Endothelial cell of umbilical vein (primary cell): ENCODE measurements around the gene SULT1C3. TPM values are rescaled to one million over a fixed set of nuclear protein-coding genes. Genes with fewer than 3 reads are reported as not detected.

ENCODE experiments used
- BruUV-seq: library from RNA; stranded (reverse); fragments of 400-500 nt; replicated peaks from 2 replicates; lab custom pipeline; 2021; lab: Mats Ljungman, UMichigan
- CTCF ChIA-PET: fragments of 300-600, 350-600 bp; sonication (Branson Sonifier 250); formaldehyde crosslinking; loops from one replicate; lab custom pipeline; 2021; ENCODE audit warnings: antibody characterized with exemption, inconsistent platforms; lab: Charles Lee
- POLR2A ChIA-PET: fragments of 300-600, 350-600 bp; sonication (Branson Sonifier 250); formaldehyde crosslinking; loops from one replicate; lab custom pipeline; 2021; ENCODE audit warnings: antibody characterized with exemption, inconsistent platforms; lab: Charles Lee
- DNase-seq: peaks from one replicate; pipeline ENCODE4 v3.0.0-alpha.2; 2011; ENCODE audit warnings: low read depth, low spot score
- FAIRE-seq: peaks from 2 replicates; lab custom pipeline; 2011; peaks lifted over from hg19 to GRCh38; lab: Jason Lieb, UNC
- H2AFZ ChIP-seq: 2 replicates; pipeline ENCODE4 v1.6.0; 2012; ENCODE audit warnings: low read depth, low read length, control low read depth, inconsistent platforms
- H3K27ac ChIP-seq: 2 replicates; pipeline ENCODE4 v1.5.1; 2011; ENCODE audit warnings: low read depth, mild to moderate bottlenecking, control low read depth, low read length, moderate library complexity; ENCODE audit not compliant: insufficient read depth
- H3K27me3 ChIP-seq, 2 experiments: 2 replicates each; pipeline versions ENCODE4 v1.6.0 to v1.6.1; 2011; ENCODE audit warnings: low read length in 2 of 2, mixed read lengths in 1 of 2; ENCODE audit not compliant: control insufficient read depth in 2 of 2, insufficient read depth in 2 of 2
- H3K36me3 ChIP-seq, 2 experiments: 2 replicates in 1 of 2; 3 replicates in 1 of 2; pipeline ENCODE4 v1.5.1; 2011; ENCODE audit warnings: low read length in 2 of 2, mild to moderate bottlenecking in 1 of 2, moderate library complexity in 1 of 2; ENCODE audit not compliant: control insufficient read depth in 2 of 2, insufficient read depth in 2 of 2; ENCODE audit errors: extremely low read depth in 1 of 2
- H3K4me1 ChIP-seq: 3 replicates; pipeline ENCODE4 v1.5.1; 2011; ENCODE audit warnings: mild to moderate bottlenecking, low read length; ENCODE audit not compliant: control insufficient read depth, insufficient read depth; ENCODE audit errors: extremely low read depth
- H3K4me2 ChIP-seq: 2 replicates; pipeline ENCODE4 v1.6.1; 2011; ENCODE audit warnings: low read length, control low read depth, mixed read lengths; ENCODE audit not compliant: insufficient read depth
- H3K4me3 ChIP-seq, 3 experiments: fragments of 200-600 bp in 1 of 3; sonication (generic), shearing (Covaris generic) in 1 of 3; replicated peaks in 1 of 3; 2 replicates each; pipeline ENCODE4 v1.5.1; 2011 to 2016; ENCODE audit warnings: control low read depth in 3 of 3, low read length in 3 of 3, mild to moderate bottlenecking in 2 of 3, inconsistent platforms in 1 of 3, low read depth in 1 of 3, moderate library complexity in 1 of 3; ENCODE audit not compliant: insufficient read depth in 1 of 3
- H3K79me2 ChIP-seq: 2 replicates; pipeline ENCODE4 v1.6.0; 2012; ENCODE audit warnings: low read length, inconsistent platforms; ENCODE audit not compliant: control insufficient read depth, insufficient read depth
- H3K9ac ChIP-seq: replicated peaks from 2 replicates; pipeline ENCODE3; 2011; ENCODE audit warnings: low read length, control low read depth; ENCODE audit not compliant: insufficient read depth; ENCODE audit errors: extremely low read depth
- H3K9me1 ChIP-seq: replicated peaks from 3 replicates; pipeline ENCODE4 v1.6.0; 2011; ENCODE audit warnings: mild to moderate bottlenecking, low read length; ENCODE audit not compliant: control insufficient read depth, insufficient read depth; ENCODE audit errors: extremely low read depth
- H3K9me3 ChIP-seq: replicated peaks from 2 replicates; pipeline ENCODE4 v1.5.1; 2012; ENCODE audit warnings: low read length, inconsistent platforms; ENCODE audit not compliant: control insufficient read depth, insufficient read depth
- H4K20me1 ChIP-seq: replicated peaks from 2 replicates; pipeline ENCODE3; 2011; ENCODE audit warnings: mild to moderate bottlenecking, low read length; ENCODE audit not compliant: control insufficient read depth, insufficient read depth; ENCODE audit errors: extremely low read depth
- CTCF ChIP-seq, 2 donors: IDR thresholded peaks; 1 replicate in 1 of 2; 2 replicates in 1 of 2; pipeline ENCODE4 v1.5.1; 2011; ENCODE audit warnings: low read length in 2 of 2, mild to moderate bottlenecking in 2 of 2, moderate library complexity in 2 of 2, control low read depth in 1 of 2, inconsistent platforms in 1 of 2, low read depth in 1 of 2; ENCODE audit not compliant: insufficient read depth in 1 of 2; ENCODE audit errors: extremely low read depth in 1 of 2
- EZH2 ChIP-seq: IDR thresholded peaks from 2 replicates; pipeline ENCODE4 v1.6.1; 2012; ENCODE audit warnings: borderline replicate concordance, low read depth, mild to moderate bottlenecking, moderate library complexity, low read length, inconsistent platforms; ENCODE audit not compliant: severe bottlenecking
- FOS ChIP-seq: IDR thresholded peaks from 2 replicates; pipeline ENCODE4 v1.6.1; 2011; ENCODE audit warnings: mild to moderate bottlenecking, low read length, moderate library complexity, borderline replicate concordance; ENCODE audit not compliant: insufficient read depth
- GATA2 ChIP-seq: IDR thresholded peaks from 2 replicates; pipeline ENCODE4 v1.7.0; 2011; ENCODE audit warnings: low read depth, mild to moderate bottlenecking, moderate library complexity, mixed read lengths, low read length; ENCODE audit not compliant: insufficient read length, insufficient read depth
- JUN ChIP-seq: IDR thresholded peaks from 2 replicates; pipeline ENCODE4 v1.6.1; 2011; ENCODE audit warnings: borderline replicate concordance, low read depth; ENCODE audit not compliant: insufficient read length, insufficient read depth
- MAX ChIP-seq: IDR thresholded peaks from 2 replicates; pipeline ENCODE4 v1.6.1; 2011; ENCODE audit not compliant: insufficient read depth, insufficient read length
- MYC ChIP-seq: IDR thresholded peaks from one replicate; pipeline ENCODE4 v1.6.1; 2011; ENCODE audit warnings: mild to moderate bottlenecking, low read depth, low read length
- POLR2A ChIP-seq: IDR thresholded peaks from 2 replicates; pipeline ENCODE4 v1.6.1; 2012; ENCODE audit warnings: low read depth, mild to moderate bottlenecking, control low read depth, low read length
- POLR2AphosphoS5 ChIP-seq: IDR thresholded peaks from 2 replicates; pipeline ENCODE4 v1.6.1; 2012; ENCODE audit warnings: low read depth, mild to moderate bottlenecking, control low read depth, low read length, moderate library complexity; ENCODE audit not compliant: insufficient read depth
- dilution Hi-C: fragments of 300-500 bp; cut with MboI; formaldehyde crosslinking; loops from one replicate; pipeline ENCODE4 v1.15.0; 2019; ENCODE audit warnings: low sequenced_read_pairs; ENCODE audit not compliant: extremely low pct_ligation_motif_present
- intact Hi-C: fragments of 100-400 bp; cut with micrococcal nuclease; formaldehyde crosslinking; loops from one replicate; pipeline ENCODE4 v1.10.0; 2022
- polyA plus RNA-seq, 4 experiments: library from polyadenylated mRNA; depleted of rRNA in 3 of 4; stranded (reverse) in 3 of 4; unstranded in 1 of 4; fragments of >200 nt; gene quantifications; 2 replicates each; pipeline versions ENCODE4 v1.2.1 to v1.2.3, GENCODE V29; 2011 to 2012; ENCODE audit warnings: missing spikeins in 1 of 4
- total RNA-seq: library from RNA; stranded (reverse); gene quantifications from 2 replicates; pipeline ENCODE4 v1.2.3, GENCODE V29; 2021

The SULT1C3 gene
- total and polyA plus RNA-seq, 2 donors (not counting 3 experiments of a cell fraction or from before 2014, with no cell fraction given) = not detected

- FAIRE-seq (no peak), DNase-seq (no peak)
- H3K27me3 ChIP-seq = peaks cover 0 to 3% of the 10 kb centered on the region in 2 experiments
- no peaks in the 10 kb centered on the region for H3K36me3 ChIP-seq
- no peaks in the 10 kb centered on the region for H3K9me1 ChIP-seq
- ChIA-PET POLR2A (no interaction called here), CTCF (no interaction called here)
- H3K9ac ChIP-seq = no peak overlapping the region
- intact Hi-C loops = no loop called here
- H4K20me1 ChIP-seq = no peaks in the 10 kb centered on the region
- dilution Hi-C loops = no loop called here
- no peak overlapping the region for H3K27ac ChIP-seq
- no peaks in the 10 kb centered on the region for H3K4me1 ChIP-seq
- TF ChIP-seq MAX (no peak), CTCF (IDR thresholded peaks at IDR 0.05; ENCODE audit: extremely low read depth in 1 of 2, insufficient read depth in 1 of 2, low read depth in 1 of 2, low read length in 2 of 2) (no peak), FOS (no peak), POLR2AphosphoS5 (no peak), JUN (no peak), GATA2 (no peak), POLR2A (no peak), EZH2 (no peak), MYC (no peak)
- no peaks in the 10 kb centered on the region for H3K79me2 ChIP-seq
- BruUV-seq = no TSS peak
- no peaks in the 10 kb centered on the region for H3K9me3 ChIP-seq
- H2AFZ ChIP-seq = no peak overlapping the region
- H3K4me3 ChIP-seq = no peak overlapping the region
- H3K4me2 ChIP-seq = no peak overlapping the region
Measured at GRCh38 chr2:108293850-108294249, 54.1 kb downstream of the SULT1C3 start.
